Body of pancreas (tissue), 4 donors: ENCODE data around the gene PHYKPL. TPM values are rescaled to one million over a fixed set of nuclear protein-coding genes. Genes with fewer than 3 reads are reported as not detected.
"Not testable (repeated sequence)": the region's sequence is repeated elsewhere in the genome, so short reads cannot be mapped to it uniquely, and the experiment has no call there.

Experiments used
- ATAC-seq: fragments of 150-250 bp; one replicate; pipeline ENCODE4 v1.9.1; 2016
- DNase-seq, 4 donors: peaks; one replicate each; pipeline ENCODE4 v3.0.0-alpha.2; 2019
- H3K27ac ChIP-seq, 4 donors: fragments of 200-600 bp; sonication (generic); 1 replicate in 3 of 4; 2 replicates in 1 of 4; pipeline versions ENCODE4 v1.5.1 to v1.6.1; 2016 to 2019; ENCODE audit warnings: mild to moderate bottlenecking in 1 of 4, mixed read lengths in 1 of 4, moderate library complexity in 1 of 4
- H3K27me3 ChIP-seq, 2 donors: fragments of 200-600 bp; sonication (generic); one replicate each; pipeline ENCODE4 v1.6.0; 2016; ENCODE audit warnings: mild to moderate bottlenecking in 1 of 2
- H3K36me3 ChIP-seq, 2 donors: fragments of 200-600 bp; sonication (generic); replicated peaks in 1 of 2; 2 replicates each; pipeline ENCODE4 v1.5.1; 2016; ENCODE audit warnings: low read depth in 2 of 2; ENCODE audit not compliant: insufficient read depth in 1 of 2
- H3K4me1 ChIP-seq: fragments of 200-600 bp; sonication (generic); one replicate; pipeline ENCODE4 v1.6.0; 2016
- H3K4me3 ChIP-seq, 2 donors: fragments of 200-600 bp; sonication (generic); 1 replicate in 1 of 2; 2 replicates in 1 of 2; pipeline ENCODE4 v1.5.1; 2016 to 2019
- H3K9me3 ChIP-seq, 3 donors: fragments of 200-600 bp; sonication (generic); 1 replicate in 2 of 3; 2 replicates in 1 of 3; pipeline ENCODE4 v1.5.1; 2016
- CTCF ChIP-seq, 7 experiments: fragments of 450-650 bp in 4 of 7; fragments of 200-600 bp in 3 of 7; sonication (generic) in 3 of 7; IDR thresholded peaks; one replicate each; pipeline ENCODE4 v1.5.1; 2016 to 2019; ENCODE audit warnings: antibody characterized with exemption in 7 of 7
- POLR2A ChIP-seq, 3 donors: fragments of 450-650 bp; IDR thresholded peaks; one replicate each; pipeline ENCODE4 v1.6.1; 2016; ENCODE audit warnings: antibody characterized with exemption in 3 of 3, mild to moderate bottlenecking in 2 of 3
- WGBS, 2 donors: methylation state at CpG; one replicate each; pipeline ENCODE4 v1.1.5; 2017; 5-methylcytosine and 5-hydroxymethylcytosine counted together
- intact Hi-C: fragments of 100-400 bp; cut with DNase I; formaldehyde crosslinking; loops from one replicate; pipeline ENCODE4 v1.15.1; 2023
- total RNA-seq, 2 donors: library from RNA; depleted of rRNA; stranded (reverse); fragments of >200 nt; gene quantifications; one replicate each; pipeline ENCODE4 v1.1.0, GENCODE V29; 2016

The PHYKPL gene
- total RNA-seq, 2 donors from 2014 or later: 47.0 to 76.5 TPM

- peak; percentile 21 for ATAC-seq
Measured at GRCh38 chr5:178259623-178260536, 27.3 kb upstream of the PHYKPL start.

GRCh38 chr5:178257650-178258049 is 25.0 kb upstream of the PHYKPL start:
- H3K4me3 ChIP-seq: no peak overlapping the region
- H3K27me3 ChIP-seq: no peaks in the 10 kb centered on the region
- no peaks in the 10 kb centered on the region for H3K9me3 ChIP-seq
- 75 to 78% methylated on average over 3 to 4 of the region's 4 CpGs for WGBS, 2 donors
- peaks cover 10% of the 10 kb centered on the region for H3K4me1 ChIP-seq
- no peak overlapping the region for H3K27ac ChIP-seq
- no peak for DNase-seq
- H3K36me3 ChIP-seq: no peaks in the 10 kb centered on the region
- TF ChIP-seq CTCF (IDR thresholded peaks at IDR 0.05) (no peak), POLR2A (IDR thresholded peaks at IDR 0.05) (no peak)
- no peak for ATAC-seq
- intact Hi-C loops: no loop called here

More at GRCh38 chr5:178259623-178260536, 27.3 kb upstream of the PHYKPL start:
- peaks cover 10% of the 10 kb centered on the region for H3K4me1 ChIP-seq
- intact Hi-C loops: no loop called here
- H3K9me3 ChIP-seq: no peaks in the 10 kb centered on the region
- no peaks in the 10 kb centered on the region for H3K36me3 ChIP-seq
- H3K4me3 ChIP-seq: no peak overlapping the region
- 53 to 65% methylated on average over 13 to 21 of the region's 21 CpGs for WGBS, 2 donors
- TF ChIP-seq CTCF (IDR thresholded peaks at IDR 0.05) (no peak), POLR2A (IDR thresholded peaks at IDR 0.05) (no peak)
- peak in 2 of 4 donors; percentile 29 to 38 for DNase-seq
- H3K27ac ChIP-seq: no peak overlapping the region
- H3K27me3 ChIP-seq: no peaks in the 10 kb centered on the region

- no peaks in the 10 kb centered on the region for H3K9me3 ChIP-seq
- 75 to 84% methylated on average over 4 to 19 of the region's 19 CpGs for WGBS, 2 donors
- TF ChIP-seq CTCF (IDR thresholded peaks at IDR 0.05): no peak
- no peak for TF ChIP-seq POLR2A (IDR thresholded peaks at IDR 0.05)
- peaks cover 10% of the 10 kb centered on the region for H3K4me1 ChIP-seq
- no peak for DNase-seq
- H3K4me3 ChIP-seq: no peak overlapping the region
- intact Hi-C loops: no loop called here
- H3K27me3 ChIP-seq: no peaks in the 10 kb centered on the region
- no peak for ATAC-seq
- no peaks in the 10 kb centered on the region for H3K36me3 ChIP-seq
- H3K27ac ChIP-seq: no peak overlapping the region
Measured at GRCh38 chr5:178256746-178257145, 24.1 kb upstream of the PHYKPL start.

GRCh38 chr5:178253632-178254031 is 21.0 kb upstream of the PHYKPL start:
- H3K4me3 ChIP-seq, intact Hi-C loops, ATAC-seq, DNase-seq, H3K4me1 ChIP-seq, H3K27ac ChIP-seq, H3K36me3 ChIP-seq, H3K9me3 ChIP-seq, H3K27me3 ChIP-seq: not testable (repeated sequence)
- WGBS, 2 donors: 81 to 83% methylated on average over 16 to 18 of the region's 18 CpGs

- no peaks in the 10 kb centered on the region for H3K4me1 ChIP-seq
- H3K27ac ChIP-seq: no peak overlapping the region
- WGBS, 2 donors: 77 to 84% methylated on average over 6 to 8 of the region's 8 CpGs
- intact Hi-C loops: no loop called here
- H3K27me3 ChIP-seq: no peaks in the 10 kb centered on the region
- no peaks in the 10 kb centered on the region for H3K36me3 ChIP-seq
- no peak for ATAC-seq
- DNase-seq: no peak
- H3K9me3 ChIP-seq: no peaks in the 10 kb centered on the region
- TF ChIP-seq POLR2A (IDR thresholded peaks at IDR 0.05): no peak
- no peak for TF ChIP-seq CTCF (IDR thresholded peaks at IDR 0.05)
- no peak overlapping the region for H3K4me3 ChIP-seq
Measured at GRCh38 chr5:178252258-178252657, 19.7 kb upstream of the PHYKPL start.
